GM23248 (cell line): ENCODE measurements around the gene IFT88.

Experiments
- EZH2 ChIP-seq: fragments of 200-600 bp; sonication (generic); IDR thresholded peaks from 2 replicates; pipeline ENCODE4 v1.6.1; 2018; ENCODE audit warnings: antibody characterized with exemption, mild to moderate bottlenecking; ENCODE audit not compliant: insufficient read depth, poor library complexity, severe bottlenecking
- EZH2phosphoT487 ChIP-seq: fragments of 200-600 bp; sonication (generic); IDR thresholded peaks from 2 replicates; pipeline ENCODE4 v1.6.1; 2018; ENCODE audit warnings: antibody characterized with exemption, moderate library complexity, mild to moderate bottlenecking, low read depth; ENCODE audit not compliant: insufficient read depth

DNA sequence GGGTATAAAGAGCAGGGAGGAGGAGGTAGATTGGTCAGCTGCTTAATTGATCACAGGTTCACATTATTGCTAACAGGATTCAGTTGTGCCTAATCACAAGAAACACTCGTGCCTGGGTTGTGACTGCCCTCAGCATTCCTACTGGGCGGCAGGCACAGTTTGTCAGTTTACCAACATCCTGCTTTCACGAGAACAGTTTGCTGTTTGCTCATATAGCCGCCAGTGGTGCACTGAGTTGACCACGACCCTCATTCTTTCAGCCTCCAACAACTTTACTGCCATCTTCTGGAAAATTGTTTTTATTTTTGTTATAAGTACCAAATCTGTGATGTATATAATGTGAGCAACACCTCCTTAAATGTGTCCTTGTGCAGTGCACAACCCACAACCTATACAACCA lies 16.2 kb upstream of the IFT88 start:
- TF ChIP-seq EZH2phosphoT487 (no peak), EZH2 (no peak)
